Measurements from ENCODE around the gene ORM2.

- TF ChIP-seq EZH2 (IDR thresholded peaks at IDR 0.05; ENCODE audit: borderline replicate concordance, low read length) = no peak
- TF ChIP-seq CTCF (conservative IDR thresholded peaks at IDR 0.05 in 1 of 2, IDR thresholded peaks at IDR 0.05 in 1 of 2; ENCODE audit: extremely low read depth in 1 of 2, insufficient read depth in 1 of 2, low read depth in 1 of 2, low read length in 2 of 2) = no peak
Observed at GRCh38 chr9:114376586-114377445, 47.1 kb downstream of the ORM2 start.

Data from mammary epithelial cell (primary cell).